NCI-H187 (cell line): ENCODE results near the gene LYVE1.
A peak's percentile ranks its signal among the peaks of the same experiment; 100 is the strongest.

Experiments used
- DNase-seq, 2 experiments: peaks; one replicate each; lab custom pipeline; 2025; lab: John Stamatoyannopoulos, UW

LYVE1 gene

GRCh38 chr11:10558288-10558687 is 10.2 kb downstream of the LYVE1 start:
- no peak for DNase-seq

GRCh38 chr11:10556590-10556989 is 11.9 kb downstream of the LYVE1 start:
- DNase-seq, result no peak

- no peak for DNase-seq
These were observed 16.6 kb downstream of the LYVE1 start for GRCh38 chr11:10551845-10552352.

- no peak for DNase-seq
These were observed 17.2 kb downstream of the LYVE1 start for GRCh38 chr11:10551290-10551592.

GRCh38 chr11:10550503-10551289 is 17.8 kb downstream of the LYVE1 start:
- no peak for DNase-seq

- DNase-seq, result no peak
These were observed 23.7 kb downstream of the LYVE1 start for GRCh38 chr11:10544491-10545465.

GRCh38 chr11:10543782-10544181 is 24.7 kb downstream of the LYVE1 start:
- DNase-seq, result no peak

- DNase-seq, result no peak
These were observed 25.7 kb downstream of the LYVE1 start for GRCh38 chr11:10542776-10543175.

- no peak for DNase-seq
These were observed 26.9 kb downstream of the LYVE1 start for GRCh38 chr11:10541561-10541930.

GRCh38 chr11:10540915-10541560 is 27.4 kb downstream of the LYVE1 start, which contains the start of gene RNF141:
Gene RNF141 (minus strand): TSS chr11:10541187. CDS start chr11:10534158, 7,029 bp downstream.
- DNase-seq, result peak; percentile 94 to 98

GRCh38 chr11:10540546-10540914 is 27.9 kb downstream of the LYVE1 start:
- no peak for DNase-seq

- no peak for DNase-seq
These were observed 29.1 kb downstream of the LYVE1 start for GRCh38 chr11:10539339-10539738.

GRCh38 chr11:10538924-10539323 is 29.5 kb downstream of the LYVE1 start:
- DNase-seq, result no peak

- no peak for DNase-seq
These were observed 30.9 kb downstream of the LYVE1 start for GRCh38 chr11:10537600-10537999.

- no peak for DNase-seq
These were observed 34.1 kb downstream of the LYVE1 start for GRCh38 chr11:10534316-10534715.

GRCh38 chr11:10533323-10533722 is 35.1 kb downstream of the LYVE1 start:
- DNase-seq, result no peak

- no peak for DNase-seq
These were observed 35.9 kb downstream of the LYVE1 start for GRCh38 chr11:10532526-10532925.

GRCh38 chr11:10529279-10529678 is 39.2 kb downstream of the LYVE1 start:
- DNase-seq, result no peak

- DNase-seq, result no peak
These were observed 40.3 kb downstream of the LYVE1 start for GRCh38 chr11:10528121-10528520.

GRCh38 chr11:10526974-10527918 is 41.2 kb downstream of the LYVE1 start:
- DNase-seq, result no peak

- no peak for DNase-seq
These were observed 44.0 kb downstream of the LYVE1 start for GRCh38 chr11:10524471-10524870.
